GM13977 (cell line): ENCODE data around the gene MNX1.

Experiments used
- DNase-seq: peaks from one replicate; pipeline ENCODE4 v3.0.0; 2012; ENCODE audit warnings: low spot score
- CTCF ChIP-seq: IDR thresholded peaks from 2 replicates; pipeline ENCODE4 v1.5.1; 2012; ENCODE audit warnings: mild to moderate bottlenecking, control low read depth; ENCODE audit not compliant: insufficient read depth; ENCODE audit errors: extremely low read depth, missing control alignments
- in situ Hi-C: fragments of 300-500 bp; cut with MboI; formaldehyde crosslinking; loops from one replicate; pipeline ENCODE4 v1.12.0; 2022; ENCODE audit warnings: low sequenced_read_pairs, low pct_unique_long_range_greater_than_20kb, mixed read lengths, inconsistent platforms; ENCODE audit not compliant: unreplicated experiment

MNX1 gene

GRCh38 chr7:157017603-157018327 is 7.3 kb upstream of the MNX1 start:
- DNase-seq: peak; percentile 41
- in situ Hi-C loops: loop anchor here (25.0 kb wide), 2 partner anchors 1230 to 1555 kb away; partner anchors contain the start of gene EN2
- TF ChIP-seq CTCF: no peak

DNA sequence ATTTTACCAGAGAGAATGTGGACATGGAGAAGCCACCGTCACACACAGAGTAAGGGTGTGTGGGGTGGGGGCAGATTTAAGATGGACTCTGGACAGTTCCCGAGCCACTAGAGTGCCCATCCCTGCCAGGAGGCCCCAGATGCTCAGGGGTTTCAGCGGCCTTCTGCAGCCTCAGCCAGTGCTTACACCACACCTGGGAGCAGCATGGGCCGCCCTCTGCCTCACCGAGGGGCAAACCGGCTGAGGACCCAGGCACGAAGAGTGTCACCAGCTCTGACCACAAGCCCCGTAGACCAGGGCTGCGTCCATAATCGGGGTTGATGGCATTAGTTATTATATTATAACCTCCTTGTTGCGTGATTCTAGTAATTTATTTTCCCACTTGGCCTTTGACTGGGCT is 6.7 kb upstream of the MNX1 start:
- no peak for DNase-seq
- in situ Hi-C loops: loop anchor here (25.0 kb wide), 2 partner anchors 1230 to 1555 kb away; partner anchors contain the start of gene EN2
- TF ChIP-seq CTCF: no peak

- peak; percentile 80 for DNase-seq
- in situ Hi-C loops: loop anchor here (25.0 kb wide), 2 partner anchors 1229 to 1554 kb away; partner anchors contain the start of gene EN2
- no peak for TF ChIP-seq CTCF
These were observed 6.0 kb upstream of the MNX1 start for GRCh38 chr7:157016352-157017041.

DNA sequence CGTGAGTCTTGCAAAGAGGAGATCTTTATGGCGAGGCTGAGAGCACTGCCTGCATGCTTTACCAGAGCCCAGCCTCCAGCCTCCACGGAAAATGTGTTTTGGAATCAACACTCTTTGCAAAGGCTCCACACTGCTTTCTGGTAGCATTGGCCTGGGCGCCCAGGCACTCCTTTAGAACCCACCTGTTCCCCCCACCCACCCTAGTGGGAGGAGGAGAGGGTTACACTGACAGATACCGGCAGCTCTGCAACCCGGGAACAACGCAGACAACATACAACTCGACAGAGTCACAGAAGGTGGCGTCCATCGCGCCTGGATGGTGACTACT is 5.5 kb upstream of the MNX1 start:
- no peak for DNase-seq
- no peak for TF ChIP-seq CTCF
- in situ Hi-C loops: loop anchor here (25.0 kb wide), 2 partner anchors 1229 to 1554 kb away; partner anchors contain the start of gene EN2

GRCh38 chr7:157014635-157015555 is 4.4 kb upstream of the MNX1 start:
- TF ChIP-seq CTCF: no peak
- in situ Hi-C loops: loop anchor here (25.0 kb wide), 2 partner anchors 1228 to 1553 kb away; partner anchors contain the start of gene EN2
- DNase-seq: no peak
